ENCODE data around the gene HDAC9.

HDAC9 gene

DNA sequence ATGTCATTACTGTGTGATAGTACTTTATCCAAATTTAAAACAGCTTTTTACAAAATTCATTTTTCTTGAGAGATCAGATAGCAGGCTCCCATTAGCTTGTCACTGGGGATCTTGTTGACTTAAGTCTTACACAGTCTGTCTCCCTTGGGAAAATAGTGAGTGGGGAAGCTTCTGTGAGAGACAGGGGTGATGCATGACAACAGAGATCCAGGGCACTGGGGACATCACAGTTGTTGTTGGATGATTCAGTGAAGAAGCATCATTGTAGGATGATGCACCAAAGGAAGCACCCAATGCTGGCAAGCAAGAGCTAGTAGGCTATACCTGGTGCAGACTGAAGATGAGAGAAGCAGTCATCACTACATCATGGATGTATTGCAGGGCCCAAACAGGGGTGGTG lies 284.7 kb downstream of the HDAC9 start (continued):
- TF ChIP-seq, protein P1, sequence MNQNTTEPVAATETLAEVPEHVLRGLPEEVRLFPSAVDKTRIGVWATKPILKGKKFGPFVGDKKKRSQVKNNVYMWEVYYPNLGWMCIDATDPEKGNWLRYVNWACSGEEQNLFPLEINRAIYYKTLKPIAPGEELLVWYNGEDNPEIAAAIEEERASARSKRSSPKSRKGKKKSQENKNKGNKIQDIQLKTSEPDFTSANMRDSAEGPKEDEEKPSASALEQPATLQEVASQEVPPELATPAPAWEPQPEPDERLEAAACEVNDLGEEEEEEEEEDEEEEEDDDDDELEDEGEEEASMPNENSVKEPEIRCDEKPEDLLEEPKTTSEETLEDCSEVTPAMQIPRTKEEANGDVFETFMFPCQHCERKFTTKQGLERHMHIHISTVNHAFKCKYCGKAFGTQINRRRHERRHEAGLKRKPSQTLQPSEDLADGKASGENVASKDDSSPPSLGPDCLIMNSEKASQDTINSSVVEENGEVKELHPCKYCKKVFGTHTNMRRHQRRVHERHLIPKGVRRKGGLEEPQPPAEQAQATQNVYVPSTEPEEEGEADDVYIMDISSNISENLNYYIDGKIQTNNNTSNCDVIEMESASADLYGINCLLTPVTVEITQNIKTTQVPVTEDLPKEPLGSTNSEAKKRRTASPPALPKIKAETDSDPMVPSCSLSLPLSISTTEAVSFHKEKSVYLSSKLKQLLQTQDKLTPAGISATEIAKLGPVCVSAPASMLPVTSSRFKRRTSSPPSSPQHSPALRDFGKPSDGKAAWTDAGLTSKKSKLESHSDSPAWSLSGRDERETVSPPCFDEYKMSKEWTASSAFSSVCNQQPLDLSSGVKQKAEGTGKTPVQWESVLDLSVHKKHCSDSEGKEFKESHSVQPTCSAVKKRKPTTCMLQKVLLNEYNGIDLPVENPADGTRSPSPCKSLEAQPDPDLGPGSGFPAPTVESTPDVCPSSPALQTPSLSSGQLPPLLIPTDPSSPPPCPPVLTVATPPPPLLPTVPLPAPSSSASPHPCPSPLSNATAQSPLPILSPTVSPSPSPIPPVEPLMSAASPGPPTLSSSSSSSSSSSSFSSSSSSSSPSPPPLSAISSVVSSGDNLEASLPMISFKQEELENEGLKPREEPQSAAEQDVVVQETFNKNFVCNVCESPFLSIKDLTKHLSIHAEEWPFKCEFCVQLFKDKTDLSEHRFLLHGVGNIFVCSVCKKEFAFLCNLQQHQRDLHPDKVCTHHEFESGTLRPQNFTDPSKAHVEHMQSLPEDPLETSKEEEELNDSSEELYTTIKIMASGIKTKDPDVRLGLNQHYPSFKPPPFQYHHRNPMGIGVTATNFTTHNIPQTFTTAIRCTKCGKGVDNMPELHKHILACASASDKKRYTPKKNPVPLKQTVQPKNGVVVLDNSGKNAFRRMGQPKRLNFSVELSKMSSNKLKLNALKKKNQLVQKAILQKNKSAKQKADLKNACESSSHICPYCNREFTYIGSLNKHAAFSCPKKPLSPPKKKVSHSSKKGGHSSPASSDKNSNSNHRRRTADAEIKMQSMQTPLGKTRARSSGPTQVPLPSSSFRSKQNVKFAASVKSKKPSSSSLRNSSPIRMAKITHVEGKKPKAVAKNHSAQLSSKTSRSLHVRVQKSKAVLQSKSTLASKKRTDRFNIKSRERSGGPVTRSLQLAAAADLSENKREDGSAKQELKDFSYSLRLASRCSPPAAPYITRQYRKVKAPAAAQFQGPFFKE (tag by site-specific recombination; IDR thresholded peaks at IDR 0.05; ENCODE audit: borderline replicate concordance): no peak
- TF ChIP-seq KLF8 (tag by site-specific recombination; IDR thresholded peaks at IDR 0.05) (no peak), ZNF114 (tag by site-specific recombination; IDR thresholded peaks at IDR 0.05) (no peak), ZEB2 (tag by site-specific recombination; IDR thresholded peaks at IDR 0.05) (no peak)

DNA sequence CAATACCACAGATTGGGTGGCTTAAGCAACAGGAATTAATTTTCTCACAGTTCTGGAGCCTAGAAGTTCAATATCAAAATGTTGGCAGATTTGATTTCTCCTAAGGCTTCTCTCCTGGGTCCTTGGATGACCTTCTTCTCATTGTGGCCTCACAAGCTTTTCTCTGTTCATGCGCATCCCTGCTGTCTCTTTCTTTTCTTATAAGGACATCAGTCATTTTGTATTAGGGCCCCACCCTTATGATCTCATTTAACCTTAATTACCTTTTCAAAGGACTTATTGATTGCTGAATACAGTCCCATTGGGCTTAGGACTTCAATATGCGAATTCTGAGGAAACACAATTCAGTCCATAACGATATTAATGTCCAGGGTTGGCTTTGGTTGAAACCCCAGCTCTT lies 285.4 kb downstream of the HDAC9 start:
- Histone ChIP-seq H3K9me3 (ENCODE audit: control insufficient read depth, insufficient read depth, low read depth, low read length) (no peaks in the 10 kb centered on the region), H3K4me1 (ENCODE audit: control insufficient read depth, insufficient read depth, low read length) (no peaks in the 10 kb centered on the region), H3K36me3 (ENCODE audit: control insufficient read depth in 2 of 2, insufficient read depth in 1 of 2, low read length in 2 of 2) (no peaks in the 10 kb centered on the region), H3K4me3 (ENCODE audit: low read depth, low read length) (no peak overlapping the region), H3K27ac (ENCODE audit: extremely low read depth, low read depth, low read length) (no peak overlapping the region)
- TF ChIP-seq ZNF2 (tag by site-specific recombination; IDR thresholded peaks at IDR 0.05): no peak
- no peak for TF ChIP-seq ZNF112 (tag by site-specific recombination; IDR thresholded peaks at IDR 0.05)
- TF ChIP-seq ZNF366 (tag by site-specific recombination; conservative IDR thresholded peaks at IDR 0.05): no peak
- no peak for TF ChIP-seq ZNF350 (tag by site-specific recombination; IDR thresholded peaks at IDR 0.05)
- no peak for TF ChIP-seq ZNF585B (tag by site-specific recombination; IDR thresholded peaks at IDR 0.05)
- no peak for TF ChIP-seq ZNF433 (tag by site-specific recombination; IDR thresholded peaks at IDR 0.05; ENCODE audit: low read depth)
- TF ChIP-seq IKZF3 (tag by site-specific recombination; IDR thresholded peaks at IDR 0.05): no peak
- TF ChIP-seq, protein P2, sequence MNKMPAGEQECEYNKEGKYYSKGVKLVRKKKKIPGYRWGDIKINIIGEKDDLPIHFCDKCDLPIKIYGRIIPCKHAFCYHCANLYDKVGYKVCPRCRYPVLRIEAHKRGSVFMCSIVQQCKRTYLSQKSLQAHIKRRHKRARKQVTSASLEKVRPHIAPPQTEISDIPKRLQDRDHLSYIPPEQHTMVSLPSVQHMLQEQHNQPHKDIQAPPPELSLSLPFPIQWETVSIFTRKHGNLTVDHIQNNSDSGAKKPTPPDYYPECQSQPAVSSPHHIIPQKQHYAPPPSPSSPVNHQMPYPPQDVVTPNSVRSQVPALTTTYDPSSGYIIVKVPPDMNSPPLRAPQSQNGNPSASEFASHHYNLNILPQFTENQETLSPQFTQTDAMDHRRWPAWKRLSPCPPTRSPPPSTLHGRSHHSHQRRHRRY (tag by site-specific recombination; IDR thresholded peaks at IDR 0.05): no peak
- TF ChIP-seq, protein P3, sequence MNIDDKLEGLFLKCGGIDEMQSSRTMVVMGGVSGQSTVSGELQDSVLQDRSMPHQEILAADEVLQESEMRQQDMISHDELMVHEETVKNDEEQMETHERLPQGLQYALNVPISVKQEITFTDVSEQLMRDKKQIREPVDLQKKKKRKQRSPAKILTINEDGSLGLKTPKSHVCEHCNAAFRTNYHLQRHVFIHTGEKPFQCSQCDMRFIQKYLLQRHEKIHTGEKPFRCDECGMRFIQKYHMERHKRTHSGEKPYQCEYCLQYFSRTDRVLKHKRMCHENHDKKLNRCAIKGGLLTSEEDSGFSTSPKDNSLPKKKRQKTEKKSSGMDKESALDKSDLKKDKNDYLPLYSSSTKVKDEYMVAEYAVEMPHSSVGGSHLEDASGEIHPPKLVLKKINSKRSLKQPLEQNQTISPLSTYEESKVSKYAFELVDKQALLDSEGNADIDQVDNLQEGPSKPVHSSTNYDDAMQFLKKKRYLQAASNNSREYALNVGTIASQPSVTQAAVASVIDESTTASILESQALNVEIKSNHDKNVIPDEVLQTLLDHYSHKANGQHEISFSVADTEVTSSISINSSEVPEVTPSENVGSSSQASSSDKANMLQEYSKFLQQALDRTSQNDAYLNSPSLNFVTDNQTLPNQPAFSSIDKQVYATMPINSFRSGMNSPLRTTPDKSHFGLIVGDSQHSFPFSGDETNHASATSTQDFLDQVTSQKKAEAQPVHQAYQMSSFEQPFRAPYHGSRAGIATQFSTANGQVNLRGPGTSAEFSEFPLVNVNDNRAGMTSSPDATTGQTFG (tag by site-specific recombination; IDR thresholded peaks at IDR 0.05; ENCODE audit: borderline replicate concordance): no peak
- TF ChIP-seq, protein P4, sequence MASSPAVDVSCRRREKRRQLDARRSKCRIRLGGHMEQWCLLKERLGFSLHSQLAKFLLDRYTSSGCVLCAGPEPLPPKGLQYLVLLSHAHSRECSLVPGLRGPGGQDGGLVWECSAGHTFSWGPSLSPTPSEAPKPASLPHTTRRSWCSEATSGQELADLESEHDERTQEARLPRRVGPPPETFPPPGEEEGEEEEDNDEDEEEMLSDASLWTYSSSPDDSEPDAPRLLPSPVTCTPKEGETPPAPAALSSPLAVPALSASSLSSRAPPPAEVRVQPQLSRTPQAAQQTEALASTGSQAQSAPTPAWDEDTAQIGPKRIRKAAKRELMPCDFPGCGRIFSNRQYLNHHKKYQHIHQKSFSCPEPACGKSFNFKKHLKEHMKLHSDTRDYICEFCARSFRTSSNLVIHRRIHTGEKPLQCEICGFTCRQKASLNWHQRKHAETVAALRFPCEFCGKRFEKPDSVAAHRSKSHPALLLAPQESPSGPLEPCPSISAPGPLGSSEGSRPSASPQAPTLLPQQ (tag by site-specific recombination; IDR thresholded peaks at IDR 0.05): no peak
- TF ChIP-seq, protein P5, sequence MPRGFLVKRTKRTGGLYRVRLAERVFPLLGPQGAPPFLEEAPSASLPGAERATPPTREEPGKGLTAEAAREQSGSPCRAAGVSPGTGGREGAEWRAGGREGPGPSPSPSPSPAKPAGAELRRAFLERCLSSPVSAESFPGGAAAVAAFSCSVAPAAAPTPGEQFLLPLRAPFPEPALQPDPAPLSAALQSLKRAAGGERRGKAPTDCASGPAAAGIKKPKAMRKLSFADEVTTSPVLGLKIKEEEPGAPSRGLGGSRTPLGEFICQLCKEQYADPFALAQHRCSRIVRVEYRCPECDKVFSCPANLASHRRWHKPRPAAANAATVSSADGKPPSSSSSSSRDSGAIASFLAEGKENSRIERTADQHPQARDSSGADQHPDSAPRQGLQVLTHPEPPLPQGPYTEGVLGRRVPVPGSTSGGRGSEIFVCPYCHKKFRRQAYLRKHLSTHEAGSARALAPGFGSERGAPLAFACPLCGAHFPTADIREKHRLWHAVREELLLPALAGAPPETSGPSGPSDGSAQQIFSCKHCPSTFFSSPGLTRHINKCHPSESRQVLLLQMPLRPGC (tag by site-specific recombination; IDR thresholded peaks at IDR 0.05): no peak
- TF ChIP-seq ZBTB1 (tag by site-specific recombination; IDR thresholded peaks at IDR 0.05): no peak
- TF ChIP-seq GLI4 (tag by site-specific recombination; IDR thresholded peaks at IDR 0.05): no peak
- TF ChIP-seq ZNF121 (tag by site-specific recombination; IDR thresholded peaks at IDR 0.05): no peak
- TF ChIP-seq, protein P6, sequence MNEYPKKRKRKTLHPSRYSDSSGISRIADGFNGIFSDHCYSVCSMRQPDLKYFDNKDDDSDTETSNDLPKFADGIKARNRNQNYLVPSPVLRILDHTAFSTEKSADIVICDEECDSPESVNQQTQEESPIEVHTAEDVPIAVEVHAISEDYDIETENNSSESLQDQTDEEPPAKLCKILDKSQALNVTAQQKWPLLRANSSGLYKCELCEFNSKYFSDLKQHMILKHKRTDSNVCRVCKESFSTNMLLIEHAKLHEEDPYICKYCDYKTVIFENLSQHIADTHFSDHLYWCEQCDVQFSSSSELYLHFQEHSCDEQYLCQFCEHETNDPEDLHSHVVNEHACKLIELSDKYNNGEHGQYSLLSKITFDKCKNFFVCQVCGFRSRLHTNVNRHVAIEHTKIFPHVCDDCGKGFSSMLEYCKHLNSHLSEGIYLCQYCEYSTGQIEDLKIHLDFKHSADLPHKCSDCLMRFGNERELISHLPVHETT (tag by site-specific recombination; IDR thresholded peaks at IDR 0.05): no peak
- ChIA-PET POLR2A (no interaction called here), CTCF (no interaction called here)
